Measurements from ENCODE around the gene WNK4.
"Not testable (repeated sequence)": the region's sequence is repeated elsewhere in the genome, so short reads cannot be mapped to it uniquely, and the experiment has no call there.

Gene WNK4

DNA sequence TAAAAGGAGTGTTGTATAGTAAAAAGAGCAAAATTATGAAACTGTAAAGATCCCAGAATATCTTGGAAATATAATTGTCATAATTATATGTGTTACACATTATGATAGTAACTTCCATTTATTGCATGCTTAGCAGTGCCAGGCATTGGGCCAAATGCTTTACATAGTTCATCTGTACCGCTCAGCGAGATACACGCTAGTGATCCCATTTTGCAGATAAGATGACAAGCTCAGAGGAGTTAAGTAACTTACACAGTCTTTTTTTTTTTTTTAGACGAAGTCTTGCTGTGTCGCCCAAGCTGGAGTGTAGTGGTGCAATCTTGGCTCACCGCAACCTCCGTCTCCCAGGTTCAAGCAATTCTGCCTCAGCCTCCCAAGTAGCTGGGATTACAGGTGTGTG, 28.8 kb upstream of the WNK4 start:
- Histone ChIP-seq H3K4me3 (ENCODE audit: low read depth in 1 of 2, low read length in 2 of 2) (no peak overlapping the region), H3K9me3 (ENCODE audit: low read length) (no peaks in the 10 kb centered on the region), H3K36me3 (ENCODE audit: insufficient read depth, low read length) (no peaks in the 10 kb centered on the region), H3K27ac (ENCODE audit: low read depth, low read length) (no peak overlapping the region), H3K27me3 (ENCODE audit: control insufficient read depth in 1 of 2, insufficient read depth in 2 of 2, low read length in 2 of 2) (no peaks in the 10 kb centered on the region), H3K4me1 (ENCODE audit: insufficient read depth, low read length) (peaks cover 6% of the 10 kb centered on the region), H3K9ac (ENCODE audit: low read length) (no peak overlapping the region)

DNA sequence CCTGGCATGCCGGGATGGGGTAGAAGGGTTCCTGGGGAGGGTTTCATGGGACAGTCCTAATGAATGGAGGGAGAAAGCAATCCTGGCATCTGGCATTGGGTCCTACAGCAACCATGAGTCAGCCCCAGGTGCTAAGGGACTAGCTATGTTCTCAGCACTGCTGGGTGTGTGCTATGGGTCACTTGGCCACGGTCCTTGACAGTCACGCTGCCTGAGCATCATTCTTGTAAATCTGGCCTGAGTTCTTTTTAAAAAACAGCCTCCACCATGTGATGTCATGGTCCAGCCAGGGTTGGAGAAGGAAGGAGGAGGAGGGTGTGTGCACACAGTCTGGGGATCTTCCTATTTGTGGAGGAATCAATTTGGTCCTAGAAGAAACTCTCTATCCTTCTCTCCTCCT, 25.6 kb upstream of the WNK4 start:
- no peaks in the 10 kb centered on the region for H3K9me3 ChIP-seq (ENCODE audit: low read length)
- no peaks in the 10 kb centered on the region for H3K36me3 ChIP-seq (ENCODE audit: insufficient read depth, low read length)
- H3K27ac ChIP-seq (ENCODE audit: low read depth, low read length) = no peak overlapping the region
- no peak overlapping the region for H3K9ac ChIP-seq (ENCODE audit: low read length)
- no peak overlapping the region for H3K4me3 ChIP-seq (ENCODE audit: low read depth in 1 of 2, low read length in 2 of 2)
- H3K27me3 ChIP-seq (ENCODE audit: control insufficient read depth in 1 of 2, insufficient read depth in 2 of 2, low read length in 2 of 2) = no peaks in the 10 kb centered on the region
- peaks cover 6% of the 10 kb centered on the region for H3K4me1 ChIP-seq (ENCODE audit: insufficient read depth, low read length)

DNA sequence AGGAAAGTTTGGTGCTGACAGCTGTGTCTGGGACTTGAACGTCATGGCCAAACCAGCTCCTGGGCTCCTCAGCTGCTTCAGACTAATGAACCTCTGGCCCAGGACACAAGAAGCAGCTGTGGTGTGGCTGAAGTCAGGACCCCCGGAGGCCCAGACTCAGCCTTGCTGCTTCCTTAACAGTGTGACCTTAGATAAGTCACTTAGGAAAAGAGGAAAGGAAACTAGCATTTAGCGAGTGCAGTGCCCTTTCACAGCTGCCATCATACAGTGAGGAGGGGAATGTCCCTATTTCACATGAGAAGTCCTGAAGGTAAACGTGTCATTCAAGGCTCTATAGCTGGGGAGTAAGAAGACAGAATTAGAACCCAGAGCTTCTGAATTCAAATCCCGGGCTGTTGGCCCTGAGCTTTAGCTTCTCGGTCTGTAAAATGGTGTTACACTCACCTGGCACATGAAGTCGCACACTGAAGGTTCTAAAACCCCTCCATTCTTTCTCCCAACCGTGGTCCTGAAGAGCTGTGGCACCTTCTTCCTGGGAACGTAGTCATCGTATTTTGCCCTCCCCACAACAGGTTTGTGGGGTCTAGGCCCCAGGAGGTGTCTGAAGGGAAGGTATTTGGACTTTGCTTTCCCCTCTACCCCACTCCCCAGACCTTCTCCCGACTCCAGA, 20.3 kb upstream of the WNK4 start:
- H3K27ac ChIP-seq (ENCODE audit: low read depth, low read length) = no peak overlapping the region
- H3K4me1 ChIP-seq (ENCODE audit: insufficient read depth, low read length) = no peaks in the 10 kb centered on the region
- no peak overlapping the region for H3K9ac ChIP-seq (ENCODE audit: low read length)
- peak overlapping the region in 1 of 2 donors; percentile 52 for H3K4me3 ChIP-seq (ENCODE audit: low read depth in 1 of 2, low read length in 2 of 2)
- peaks cover 5 to 22% of the 10 kb centered on the region in 2 donors for H3K27me3 ChIP-seq (ENCODE audit: control insufficient read depth in 1 of 2, insufficient read depth in 2 of 2, low read length in 2 of 2)
- no peaks in the 10 kb centered on the region for H3K36me3 ChIP-seq (ENCODE audit: insufficient read depth, low read length)
- H3K9me3 ChIP-seq (ENCODE audit: low read length) = no peaks in the 10 kb centered on the region

GRCh38 chr17:42760652-42761581, 19.5 kb upstream of the WNK4 start, which contains the start of gene RAMP2:
Gene RAMP2 (plus strand): TSS chr17:42761227. CDS start chr17:42761262, 35 bp downstream.
- Histone ChIP-seq H3K4me3 (ENCODE audit: low read depth in 1 of 2, low read length in 2 of 2) (peak within 1 kb of the TSS; percentile 36 to 52), H3K9ac (ENCODE audit: low read length) (no peak within 1 kb of the TSS), H3K9me3 (ENCODE audit: low read length) (no peaks in the 10 kb centered on the region), H3K27ac (ENCODE audit: low read depth, low read length) (no peak within 1 kb of the TSS), H3K36me3 (ENCODE audit: insufficient read depth, low read length) (no peaks in the 10 kb centered on the region), H3K4me1 (ENCODE audit: insufficient read depth, low read length) (no peaks in the 10 kb centered on the region), H3K27me3 (ENCODE audit: control insufficient read depth in 1 of 2, insufficient read depth in 2 of 2, low read length in 2 of 2) (peaks cover 5 to 22% of the 10 kb centered on the region in 2 donors)

GRCh38 chr17:42761638-42762037, 18.8 kb upstream of the WNK4 start:
- peaks cover 5 to 22% of the 10 kb centered on the region in 2 donors for H3K27me3 ChIP-seq (ENCODE audit: control insufficient read depth in 1 of 2, insufficient read depth in 2 of 2, low read length in 2 of 2)
- peak overlapping the region in 1 of 2 donors; percentile 23 for H3K4me3 ChIP-seq (ENCODE audit: low read depth in 1 of 2, low read length in 2 of 2)

GRCh38 chr17:42766124-42766523, 14.3 kb upstream of the WNK4 start:
- Histone ChIP-seq H3K4me1 (ENCODE audit: insufficient read depth, low read length) (no peaks in the 10 kb centered on the region), H3K9ac (ENCODE audit: low read length) (no peak overlapping the region), H3K4me3 (ENCODE audit: low read depth in 1 of 2, low read length in 2 of 2) (no peak overlapping the region), H3K36me3 (ENCODE audit: insufficient read depth, low read length) (no peaks in the 10 kb centered on the region), H3K27ac (ENCODE audit: low read depth, low read length) (no peak overlapping the region), H3K9me3 (ENCODE audit: low read length) (no peaks in the 10 kb centered on the region), H3K27me3 (ENCODE audit: control insufficient read depth in 1 of 2, insufficient read depth in 2 of 2, low read length in 2 of 2) (peaks cover 5 to 15% of the 10 kb centered on the region in 2 donors)

More at GRCh38 chr17:42761638-42762037, 18.8 kb upstream of the WNK4 start:
- H3K36me3 ChIP-seq (ENCODE audit: insufficient read depth, low read length) = no peaks in the 10 kb centered on the region
- H3K9me3 ChIP-seq (ENCODE audit: low read length) = no peaks in the 10 kb centered on the region
- H3K27ac ChIP-seq (ENCODE audit: low read depth, low read length) = no peak overlapping the region
- no peak overlapping the region for H3K9ac ChIP-seq (ENCODE audit: low read length)
- H3K4me1 ChIP-seq (ENCODE audit: insufficient read depth, low read length) = no peaks in the 10 kb centered on the region

- Histone ChIP-seq H3K4me3 (ENCODE audit: low read depth in 1 of 2, low read length in 2 of 2) (no peak overlapping the region), H3K27ac (ENCODE audit: low read depth, low read length) (no peak overlapping the region), H3K9ac (ENCODE audit: low read length) (no peak overlapping the region), H3K9me3 (ENCODE audit: low read length) (no peaks in the 10 kb centered on the region), H3K4me1 (ENCODE audit: insufficient read depth, low read length) (no peaks in the 10 kb centered on the region), H3K36me3 (ENCODE audit: insufficient read depth, low read length) (no peaks in the 10 kb centered on the region), H3K27me3 (ENCODE audit: control insufficient read depth in 1 of 2, insufficient read depth in 2 of 2, low read length in 2 of 2) (peaks cover 0 to 1% of the 10 kb centered on the region in 2 donors)
These were observed 12.9 kb upstream of the WNK4 start for GRCh38 chr17:42767512-42767911.

GRCh38 chr17:42768006-42768405, 12.4 kb upstream of the WNK4 start:
- not testable (repeated sequence) for H3K9ac ChIP-seq (ENCODE audit: low read length)

GRCh38 chr17:42769964-42770363, 10.4 kb upstream of the WNK4 start:
- not testable (repeated sequence) for H3K27me3 ChIP-seq (ENCODE audit: control insufficient read depth in 1 of 2, insufficient read depth in 2 of 2, low read length in 2 of 2); H3K27ac ChIP-seq (ENCODE audit: low read depth, low read length); H3K4me1 ChIP-seq (ENCODE audit: insufficient read depth, low read length); H3K9me3 ChIP-seq (ENCODE audit: low read length); H3K4me3 ChIP-seq (ENCODE audit: low read depth in 1 of 2, low read length in 2 of 2); H3K36me3 ChIP-seq (ENCODE audit: insufficient read depth, low read length); H3K9ac ChIP-seq (ENCODE audit: low read length)

More at GRCh38 chr17:42768006-42768405, 12.4 kb upstream of the WNK4 start:
- not testable (repeated sequence) for H3K4me3 ChIP-seq (ENCODE audit: low read depth in 1 of 2, low read length in 2 of 2); H3K27me3 ChIP-seq (ENCODE audit: control insufficient read depth in 1 of 2, insufficient read depth in 2 of 2, low read length in 2 of 2); H3K4me1 ChIP-seq (ENCODE audit: insufficient read depth, low read length); H3K9me3 ChIP-seq (ENCODE audit: low read length); H3K36me3 ChIP-seq (ENCODE audit: insufficient read depth, low read length); H3K27ac ChIP-seq (ENCODE audit: low read depth, low read length)

DNA sequence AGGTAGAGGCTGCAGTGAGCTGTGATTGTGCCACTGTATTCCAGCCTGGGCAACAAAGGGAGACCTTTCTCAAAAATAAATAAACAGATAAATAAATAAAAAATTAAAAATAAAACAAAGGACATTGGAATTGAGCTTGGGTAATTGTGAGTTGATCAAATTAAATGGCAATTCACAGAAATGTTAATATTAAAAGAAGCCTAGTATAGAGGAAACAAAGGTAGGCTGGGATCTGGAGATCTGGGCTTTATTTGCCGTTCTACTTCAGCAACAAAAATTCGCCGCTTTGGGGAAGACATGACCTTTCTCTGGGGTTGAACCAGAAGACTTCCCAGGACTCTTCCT, 7.5 kb upstream of the WNK4 start:
- Histone ChIP-seq H3K9me3 (ENCODE audit: low read length) (no peaks in the 10 kb centered on the region), H3K27me3 (ENCODE audit: control insufficient read depth in 1 of 2, insufficient read depth in 2 of 2, low read length in 2 of 2) (no peaks in the 10 kb centered on the region), H3K27ac (ENCODE audit: low read depth, low read length) (peak overlapping the region; percentile 92), H3K4me1 (ENCODE audit: insufficient read depth, low read length) (peaks cover 7% of the 10 kb centered on the region), H3K9ac (ENCODE audit: low read length) (peak overlapping the region; percentile 89), H3K36me3 (ENCODE audit: insufficient read depth, low read length) (peaks cover 20% of the 10 kb centered on the region), H3K4me3 (ENCODE audit: low read depth in 1 of 2, low read length in 2 of 2) (peak overlapping the region; percentile 60 to 82)

DNA sequence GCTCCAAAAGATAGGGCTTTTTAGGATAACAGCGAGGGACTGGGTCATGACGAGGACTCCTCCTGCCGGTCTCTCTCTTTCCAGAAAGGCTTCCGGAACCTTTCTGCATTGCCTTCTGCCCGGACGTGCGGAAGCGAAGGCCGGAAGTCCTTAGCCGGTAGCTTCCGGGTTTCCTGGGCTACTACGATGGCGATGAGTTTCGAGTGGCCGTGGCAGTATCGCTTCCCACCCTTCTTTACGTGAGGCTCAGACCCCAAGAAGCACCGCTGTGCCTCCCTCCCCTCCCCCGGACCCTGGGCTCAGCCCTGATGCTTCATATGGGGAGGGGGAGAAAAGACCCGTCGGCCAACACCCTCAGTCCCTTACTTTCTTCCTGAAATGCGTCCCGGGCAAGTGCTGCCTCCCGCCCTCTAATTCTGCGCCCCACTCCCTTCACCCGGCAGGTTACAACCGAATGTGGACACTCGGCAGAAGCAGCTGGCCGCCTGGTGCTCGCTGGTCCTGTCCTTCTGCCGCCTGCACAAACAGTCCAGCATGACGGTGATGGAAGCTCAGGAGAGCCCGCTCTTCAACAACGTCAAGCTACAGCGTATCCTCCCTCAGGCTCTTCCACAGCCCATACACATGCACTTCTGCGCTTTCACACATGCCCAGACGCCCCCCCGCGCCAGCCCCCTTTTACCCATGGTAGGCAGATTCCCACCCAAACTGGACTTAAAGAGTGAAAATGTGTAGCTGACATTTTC, 6.9 kb upstream of the WNK4 start, which contains the start of gene VPS25:
VPS25 (plus strand) TSS at position 160 of the 746 bp plus-strand sequence; CDS start at position 187, 27 bp downstream.
- H3K4me3 ChIP-seq (ENCODE audit: low read depth in 1 of 2, low read length in 2 of 2) = peak within 1 kb of the TSS; percentile 60 to 82
- H3K27me3 ChIP-seq (ENCODE audit: control insufficient read depth in 1 of 2, insufficient read depth in 2 of 2, low read length in 2 of 2) = no peaks in the 10 kb centered on the region
- H3K27ac ChIP-seq (ENCODE audit: low read depth, low read length) = peak within 1 kb of the TSS; percentile 92
- no peaks in the 10 kb centered on the region for H3K9me3 ChIP-seq (ENCODE audit: low read length)
- peaks cover 24% of the 10 kb centered on the region for H3K36me3 ChIP-seq (ENCODE audit: insufficient read depth, low read length)
- peaks cover 7% of the 10 kb centered on the region for H3K4me1 ChIP-seq (ENCODE audit: insufficient read depth, low read length)
- peak within 1 kb of the TSS; percentile 89 for H3K9ac ChIP-seq (ENCODE audit: low read length)

Measured in muscle layer of colon (tissue), 2 donors.